PFSK-1 (cell line): ENCODE data around the gene CHL1.

Source experiments
- FOXP2 ChIP-seq: optimal IDR thresholded peaks from 2 replicates; pipeline ENCODE3; 2011; ENCODE audit warnings: borderline replicate concordance, control low read depth, inconsistent platforms; ENCODE audit not compliant: insufficient read depth; ENCODE audit errors: extremely low read length, extremely low read depth
- POLR2AphosphoS5 ChIP-seq: IDR thresholded peaks from 2 replicates; pipeline ENCODE4 v1.6.1; 2012; ENCODE audit warnings: low read depth, mild to moderate bottlenecking, control low read depth, low read length, moderate library complexity
- SIN3A ChIP-seq: IDR thresholded peaks from 2 replicates; pipeline ENCODE4 v1.6.1; 2012; ENCODE audit warnings: mild to moderate bottlenecking, low read length, moderate library complexity, borderline replicate concordance; ENCODE audit not compliant: insufficient read depth
- TAF1 ChIP-seq: IDR thresholded peaks from 2 replicates; pipeline ENCODE4 v1.6.1; 2012; ENCODE audit warnings: low read length, control low read depth, borderline replicate concordance; ENCODE audit not compliant: insufficient read depth
- TF ChIP-seq, protein P1 (sequence below), 2 experiments: IDR thresholded peaks; 2 replicates each; pipeline versions ENCODE4 v1.6.1 to v1.8.0; 2011 to 2012; ENCODE audit warnings: low read depth in 2 of 2, low read length in 2 of 2, control low read depth in 1 of 2, inconsistent platforms in 1 of 2, mild to moderate bottlenecking in 1 of 2, moderate library complexity in 1 of 2; ENCODE audit not compliant: insufficient read depth in 1 of 2

The CHL1 gene

DNA sequence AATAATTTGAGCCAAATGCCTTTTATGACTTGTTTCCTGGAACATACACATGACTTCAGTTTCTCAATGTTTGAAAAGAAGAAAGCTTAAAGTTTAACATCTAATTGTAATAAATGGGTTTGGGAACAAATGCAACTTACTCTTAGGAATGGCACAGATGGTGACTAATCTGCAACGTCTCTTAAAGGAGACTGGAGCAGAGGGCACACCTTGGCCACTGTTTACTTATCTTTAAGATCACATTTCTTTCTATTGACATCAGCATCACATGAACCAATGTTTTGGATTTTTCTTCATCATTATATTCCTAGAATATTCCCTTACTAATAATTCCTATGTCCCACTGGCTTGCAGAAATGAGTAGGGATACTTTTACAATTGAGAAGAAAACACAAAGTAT is 229.5 kb downstream of the CHL1 start:
- TF ChIP-seq TAF1 (no peak), SIN3A (no peak), POLR2AphosphoS5 (no peak), FOXP2 (no peak)
- TF ChIP-seq, protein P1, sequence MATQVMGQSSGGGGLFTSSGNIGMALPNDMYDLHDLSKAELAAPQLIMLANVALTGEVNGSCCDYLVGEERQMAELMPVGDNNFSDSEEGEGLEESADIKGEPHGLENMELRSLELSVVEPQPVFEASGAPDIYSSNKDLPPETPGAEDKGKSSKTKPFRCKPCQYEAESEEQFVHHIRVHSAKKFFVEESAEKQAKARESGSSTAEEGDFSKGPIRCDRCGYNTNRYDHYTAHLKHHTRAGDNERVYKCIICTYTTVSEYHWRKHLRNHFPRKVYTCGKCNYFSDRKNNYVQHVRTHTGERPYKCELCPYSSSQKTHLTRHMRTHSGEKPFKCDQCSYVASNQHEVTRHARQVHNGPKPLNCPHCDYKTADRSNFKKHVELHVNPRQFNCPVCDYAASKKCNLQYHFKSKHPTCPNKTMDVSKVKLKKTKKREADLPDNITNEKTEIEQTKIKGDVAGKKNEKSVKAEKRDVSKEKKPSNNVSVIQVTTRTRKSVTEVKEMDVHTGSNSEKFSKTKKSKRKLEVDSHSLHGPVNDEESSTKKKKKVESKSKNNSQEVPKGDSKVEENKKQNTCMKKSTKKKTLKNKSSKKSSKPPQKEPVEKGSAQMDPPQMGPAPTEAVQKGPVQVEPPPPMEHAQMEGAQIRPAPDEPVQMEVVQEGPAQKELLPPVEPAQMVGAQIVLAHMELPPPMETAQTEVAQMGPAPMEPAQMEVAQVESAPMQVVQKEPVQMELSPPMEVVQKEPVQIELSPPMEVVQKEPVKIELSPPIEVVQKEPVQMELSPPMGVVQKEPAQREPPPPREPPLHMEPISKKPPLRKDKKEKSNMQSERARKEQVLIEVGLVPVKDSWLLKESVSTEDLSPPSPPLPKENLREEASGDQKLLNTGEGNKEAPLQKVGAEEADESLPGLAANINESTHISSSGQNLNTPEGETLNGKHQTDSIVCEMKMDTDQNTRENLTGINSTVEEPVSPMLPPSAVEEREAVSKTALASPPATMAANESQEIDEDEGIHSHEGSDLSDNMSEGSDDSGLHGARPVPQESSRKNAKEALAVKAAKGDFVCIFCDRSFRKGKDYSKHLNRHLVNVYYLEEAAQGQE (IDR thresholded peaks at IDR 0.05; ENCODE audit: insufficient read depth in 1 of 2, low read depth in 2 of 2, low read length in 2 of 2) = no peak

DNA sequence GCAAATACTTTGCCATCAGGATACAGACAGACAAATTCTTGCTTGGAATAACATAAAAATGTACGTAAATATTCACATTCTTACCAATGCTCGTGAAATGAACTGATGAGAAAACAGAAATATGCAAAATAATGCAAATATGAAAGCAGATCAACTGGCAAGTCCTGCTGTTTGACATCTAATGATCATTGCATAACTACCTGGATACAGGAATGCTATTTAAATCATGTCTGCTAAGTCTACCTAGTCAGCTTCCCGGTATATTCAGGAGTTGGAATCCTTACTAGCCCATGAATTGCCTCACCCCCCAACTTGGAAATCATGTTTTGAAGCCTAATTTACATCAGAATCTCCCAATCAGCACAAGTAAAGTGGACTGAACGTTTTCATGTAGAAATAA is 230.6 kb downstream of the CHL1 start:
- TF ChIP-seq, protein P1 (IDR thresholded peaks at IDR 0.05; ENCODE audit: insufficient read depth in 1 of 2, low read depth in 2 of 2, low read length in 2 of 2) = no peak
- no peak for TF ChIP-seq TAF1
- no peak for TF ChIP-seq SIN3A
- TF ChIP-seq POLR2AphosphoS5 = no peak
- TF ChIP-seq FOXP2 = no peak

DNA sequence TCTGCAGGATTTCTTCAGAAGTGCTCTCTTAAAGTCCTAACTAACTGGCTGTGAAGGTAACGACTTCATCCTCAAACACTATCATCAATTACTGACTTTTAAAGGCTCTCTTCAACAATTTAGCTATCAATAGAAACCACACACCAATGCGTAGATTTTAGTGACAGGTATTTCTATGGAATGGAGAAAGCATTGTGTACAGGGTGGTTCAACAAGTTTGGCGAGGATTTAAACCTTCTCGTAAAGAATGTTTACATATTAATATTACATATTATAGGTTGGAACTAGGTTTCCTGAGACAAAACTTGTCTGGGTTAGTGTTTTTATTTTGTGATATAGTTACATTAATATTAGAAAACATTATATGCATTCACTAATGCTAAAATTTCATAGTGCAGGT is 233.6 kb downstream of the CHL1 start:
- TF ChIP-seq SIN3A (no peak), FOXP2 (no peak), TAF1 (no peak), POLR2AphosphoS5 (no peak)
- TF ChIP-seq, protein P1 (IDR thresholded peaks at IDR 0.05; ENCODE audit: insufficient read depth in 1 of 2, low read depth in 2 of 2, low read length in 2 of 2) = no peak

DNA sequence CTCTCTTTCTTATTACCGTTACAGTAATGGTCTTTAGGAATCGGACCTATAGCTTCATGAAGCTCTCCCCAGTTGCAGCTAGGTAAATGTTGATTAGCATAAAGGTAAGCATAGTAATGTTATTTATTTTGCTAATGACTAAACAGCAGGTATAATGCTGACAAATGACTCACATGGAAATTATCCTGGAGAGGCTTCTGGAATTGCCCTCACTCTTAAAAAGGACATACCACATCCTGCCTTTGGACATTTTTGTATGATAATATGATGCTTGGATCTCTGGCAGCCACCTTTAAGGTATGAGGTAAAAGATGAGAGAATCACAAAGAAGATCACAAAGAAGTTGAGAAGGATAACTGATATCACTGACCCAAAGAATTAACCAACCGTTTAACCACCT is 238.6 kb downstream of the CHL1 start:
- no peak for TF ChIP-seq SIN3A
- TF ChIP-seq, protein P1 (IDR thresholded peaks at IDR 0.05; ENCODE audit: insufficient read depth in 1 of 2, low read depth in 2 of 2, low read length in 2 of 2) = no peak
- TF ChIP-seq FOXP2 = no peak
- TF ChIP-seq TAF1 = no peak
- no peak for TF ChIP-seq POLR2AphosphoS5

DNA sequence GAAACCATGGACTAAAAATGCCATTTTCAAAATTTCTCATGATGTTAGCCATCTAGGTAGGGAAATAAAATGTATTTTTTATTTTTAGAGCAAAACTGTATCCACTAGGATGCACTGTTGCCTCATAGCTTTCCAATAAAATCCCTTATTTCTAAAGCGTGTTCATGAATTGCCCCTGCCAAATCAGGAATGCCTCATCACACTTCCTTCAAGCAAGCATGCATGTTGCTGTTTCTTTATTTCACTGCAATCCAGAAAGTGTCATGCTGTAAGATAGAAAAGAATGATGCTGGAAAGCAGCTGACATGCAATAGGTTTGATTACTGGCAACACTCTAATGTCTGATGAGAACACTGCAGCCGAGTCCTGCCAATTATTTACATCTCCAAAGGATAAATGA is 239.5 kb downstream of the CHL1 start:
- TF ChIP-seq TAF1 (no peak), POLR2AphosphoS5 (no peak), SIN3A (no peak), FOXP2 (no peak)
- TF ChIP-seq, protein P1 (IDR thresholded peaks at IDR 0.05; ENCODE audit: insufficient read depth in 1 of 2, low read depth in 2 of 2, low read length in 2 of 2) = no peak
